HL-60 (cell line): ENCODE data around the gene TAF5.

Experiments used
- DNase-seq, 2 experiments: peaks; one replicate each; pipeline ENCODE4 v3.0.0-alpha.2; 2010 to 2020; ENCODE audit warnings: low read depth in 1 of 2, low spot score in 1 of 2
- H3K27ac ChIP-seq: fragments of 250-450 bp; sonication (Bioruptor Pico); replicated peaks from 2 replicates; pipeline ENCODE4 v1.5.1; 2020; ENCODE audit warnings: mild to moderate bottlenecking, moderate library complexity
- H3K27me3 ChIP-seq: fragments of 250-450 bp; sonication (Bioruptor Pico); 2 replicates; pipeline ENCODE4 v1.5.1; 2021; ENCODE audit warnings: mild to moderate bottlenecking, moderate library complexity; ENCODE audit not compliant: insufficient read depth, poor library complexity, severe bottlenecking
- H3K4me3 ChIP-seq: replicated peaks from 2 replicates; pipeline ENCODE4 v1.5.1; 2011; ENCODE audit warnings: mild to moderate bottlenecking, control low read depth, low read length; ENCODE audit not compliant: insufficient read depth
- GABPA ChIP-seq: IDR thresholded peaks from 2 replicates; pipeline ENCODE4 v1.6.1; 2012; ENCODE audit warnings: low read depth
- POLR2AphosphoS5 ChIP-seq: IDR thresholded peaks from 2 replicates; pipeline ENCODE4 v1.6.1; 2012; ENCODE audit warnings: low read depth
- SPI1 ChIP-seq: IDR thresholded peaks from 2 replicates; pipeline ENCODE4 v1.6.1; 2012; ENCODE audit warnings: low read depth, mild to moderate bottlenecking, borderline replicate concordance
- TF ChIP-seq, protein P1 (sequence below): IDR thresholded peaks from 2 replicates; pipeline ENCODE4 v1.6.1; 2012; ENCODE audit warnings: low read depth; ENCODE audit not compliant: insufficient replicate concordance
- TF ChIP-seq, protein P2 (sequence below): IDR thresholded peaks from one replicate; pipeline ENCODE4 v1.5.1; 2011; ENCODE audit warnings: low read length, control low read depth, inconsistent platforms; ENCODE audit not compliant: insufficient read depth

The TAF5 gene

GRCh38 chr10:103382769-103383168, 15.0 kb downstream of the TAF5 start:
- no peaks in the 10 kb centered on the region for H3K27me3 ChIP-seq
- TF ChIP-seq SPI1 = no peak
- TF ChIP-seq, protein P1, sequence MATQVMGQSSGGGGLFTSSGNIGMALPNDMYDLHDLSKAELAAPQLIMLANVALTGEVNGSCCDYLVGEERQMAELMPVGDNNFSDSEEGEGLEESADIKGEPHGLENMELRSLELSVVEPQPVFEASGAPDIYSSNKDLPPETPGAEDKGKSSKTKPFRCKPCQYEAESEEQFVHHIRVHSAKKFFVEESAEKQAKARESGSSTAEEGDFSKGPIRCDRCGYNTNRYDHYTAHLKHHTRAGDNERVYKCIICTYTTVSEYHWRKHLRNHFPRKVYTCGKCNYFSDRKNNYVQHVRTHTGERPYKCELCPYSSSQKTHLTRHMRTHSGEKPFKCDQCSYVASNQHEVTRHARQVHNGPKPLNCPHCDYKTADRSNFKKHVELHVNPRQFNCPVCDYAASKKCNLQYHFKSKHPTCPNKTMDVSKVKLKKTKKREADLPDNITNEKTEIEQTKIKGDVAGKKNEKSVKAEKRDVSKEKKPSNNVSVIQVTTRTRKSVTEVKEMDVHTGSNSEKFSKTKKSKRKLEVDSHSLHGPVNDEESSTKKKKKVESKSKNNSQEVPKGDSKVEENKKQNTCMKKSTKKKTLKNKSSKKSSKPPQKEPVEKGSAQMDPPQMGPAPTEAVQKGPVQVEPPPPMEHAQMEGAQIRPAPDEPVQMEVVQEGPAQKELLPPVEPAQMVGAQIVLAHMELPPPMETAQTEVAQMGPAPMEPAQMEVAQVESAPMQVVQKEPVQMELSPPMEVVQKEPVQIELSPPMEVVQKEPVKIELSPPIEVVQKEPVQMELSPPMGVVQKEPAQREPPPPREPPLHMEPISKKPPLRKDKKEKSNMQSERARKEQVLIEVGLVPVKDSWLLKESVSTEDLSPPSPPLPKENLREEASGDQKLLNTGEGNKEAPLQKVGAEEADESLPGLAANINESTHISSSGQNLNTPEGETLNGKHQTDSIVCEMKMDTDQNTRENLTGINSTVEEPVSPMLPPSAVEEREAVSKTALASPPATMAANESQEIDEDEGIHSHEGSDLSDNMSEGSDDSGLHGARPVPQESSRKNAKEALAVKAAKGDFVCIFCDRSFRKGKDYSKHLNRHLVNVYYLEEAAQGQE = no peak
- no peak for TF ChIP-seq POLR2AphosphoS5
- no peak for TF ChIP-seq GABPA
- TF ChIP-seq, protein P2, sequence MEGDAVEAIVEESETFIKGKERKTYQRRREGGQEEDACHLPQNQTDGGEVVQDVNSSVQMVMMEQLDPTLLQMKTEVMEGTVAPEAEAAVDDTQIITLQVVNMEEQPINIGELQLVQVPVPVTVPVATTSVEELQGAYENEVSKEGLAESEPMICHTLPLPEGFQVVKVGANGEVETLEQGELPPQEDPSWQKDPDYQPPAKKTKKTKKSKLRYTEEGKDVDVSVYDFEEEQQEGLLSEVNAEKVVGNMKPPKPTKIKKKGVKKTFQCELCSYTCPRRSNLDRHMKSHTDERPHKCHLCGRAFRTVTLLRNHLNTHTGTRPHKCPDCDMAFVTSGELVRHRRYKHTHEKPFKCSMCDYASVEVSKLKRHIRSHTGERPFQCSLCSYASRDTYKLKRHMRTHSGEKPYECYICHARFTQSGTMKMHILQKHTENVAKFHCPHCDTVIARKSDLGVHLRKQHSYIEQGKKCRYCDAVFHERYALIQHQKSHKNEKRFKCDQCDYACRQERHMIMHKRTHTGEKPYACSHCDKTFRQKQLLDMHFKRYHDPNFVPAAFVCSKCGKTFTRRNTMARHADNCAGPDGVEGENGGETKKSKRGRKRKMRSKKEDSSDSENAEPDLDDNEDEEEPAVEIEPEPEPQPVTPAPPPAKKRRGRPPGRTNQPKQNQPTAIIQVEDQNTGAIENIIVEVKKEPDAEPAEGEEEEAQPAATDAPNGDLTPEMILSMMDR = no peak
- no peak overlapping the region for H3K27ac ChIP-seq
- no peak overlapping the region for H3K4me3 ChIP-seq
- no peak for DNase-seq

DNA sequence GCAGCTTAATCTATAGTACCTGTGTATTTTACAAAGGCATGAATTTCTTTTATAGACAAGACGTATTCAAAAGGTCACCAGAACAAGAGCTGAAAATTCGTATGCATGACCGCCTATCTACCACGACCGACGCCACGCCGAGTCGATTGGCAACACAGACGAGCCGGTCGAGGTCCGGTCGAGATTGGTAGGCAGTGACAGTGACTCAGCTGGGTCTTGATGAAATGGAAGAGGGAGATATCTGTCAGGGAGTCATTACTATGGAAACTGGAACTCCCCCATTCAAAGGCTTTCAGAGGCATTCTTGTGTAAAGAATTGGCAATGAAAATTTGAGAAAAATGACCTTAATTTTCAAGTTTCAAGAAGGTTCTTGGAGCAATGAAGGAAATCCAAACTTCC, 26.4 kb downstream of the TAF5 start:
- TF ChIP-seq POLR2AphosphoS5 (no peak), SPI1 (no peak), GABPA (no peak)
- TF ChIP-seq, protein P2 = no peak
- TF ChIP-seq, protein P1 = no peak
- H3K27me3 ChIP-seq = no peaks in the 10 kb centered on the region
- H3K27ac ChIP-seq = no peak overlapping the region
- no peak for DNase-seq
- H3K4me3 ChIP-seq = no peak overlapping the region

DNA sequence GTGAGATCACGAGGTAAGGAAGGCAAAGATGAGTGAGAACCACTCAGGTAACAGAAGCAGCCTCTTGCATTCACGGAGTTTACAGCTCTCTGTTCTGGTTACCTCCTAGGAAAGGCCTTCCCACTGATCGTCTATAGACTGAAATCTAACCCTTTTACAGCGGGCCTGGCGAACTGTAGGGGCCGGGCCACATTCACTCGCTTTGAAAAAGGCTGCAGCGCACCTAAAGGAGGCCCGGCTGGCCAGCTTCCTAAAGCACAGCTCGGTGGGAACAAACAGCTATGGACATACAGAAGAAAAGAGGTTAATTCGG, 27.9 kb downstream of the TAF5 start:
- DNase-seq = no peak
- H3K27me3 ChIP-seq = no peaks in the 10 kb centered on the region
- peak overlapping the region; percentile 77 for H3K4me3 ChIP-seq
- no peak for TF ChIP-seq POLR2AphosphoS5
- TF ChIP-seq, protein P1 = no peak
- H3K27ac ChIP-seq = peak overlapping the region; percentile 88
